GM21717 (cell line): ENCODE measurements around the gene LGALS3.

Experiments
- ATAC-seq: cut with Tn5 transposase; IDR thresholded peaks from one replicate; pipeline ENCODE4 v1.9.1; 2021; ENCODE audit warnings: mild to moderate bottlenecking, moderate library complexity; ENCODE audit not compliant: unreplicated experiment

The LGALS3 gene

GRCh38 chr14:55130196-55130550 lies 1.1 kb downstream of the LGALS3 start:
- no peak for ATAC-seq

DNA sequence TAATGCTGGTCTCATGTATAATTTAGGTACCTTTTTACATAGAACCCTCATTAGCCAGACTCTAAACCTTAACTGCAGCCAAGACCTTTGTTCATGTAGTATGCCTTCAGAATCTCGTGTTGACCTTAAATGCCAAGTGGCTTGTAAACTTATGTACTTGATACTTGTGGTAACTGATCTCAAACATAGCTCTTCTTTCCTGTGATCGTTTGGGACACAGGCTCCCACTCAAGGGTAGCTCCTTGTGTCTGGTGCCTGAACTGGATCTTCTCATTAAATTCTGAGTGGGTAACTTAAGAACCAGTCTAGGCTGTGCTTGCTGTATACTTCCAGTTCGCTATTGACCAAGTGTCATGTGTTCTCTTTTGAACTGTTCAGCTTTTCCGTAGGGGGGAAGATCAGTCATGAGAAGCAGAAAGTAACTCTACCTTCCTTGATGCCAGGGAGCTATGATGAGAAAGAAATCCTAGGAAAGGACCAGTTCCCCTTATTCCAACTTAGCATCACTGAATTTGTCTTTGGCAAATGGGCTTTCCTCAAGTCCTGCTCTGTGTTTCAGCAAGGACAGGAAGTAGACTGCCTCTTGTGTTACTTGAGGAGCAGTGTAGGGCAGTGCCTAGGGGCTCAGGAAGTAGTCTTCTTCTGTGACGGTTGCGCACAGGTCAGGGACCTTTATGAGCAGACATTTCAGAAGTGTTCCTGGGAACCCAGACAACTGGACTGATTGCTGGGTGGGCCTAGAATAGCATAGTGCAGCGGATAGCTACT lies 2.5 kb downstream of the LGALS3 start:
- ATAC-seq = no peak

- ATAC-seq = no peak
These were observed 4.4 kb downstream of the LGALS3 start for GRCh38 chr14:55133416-55133815.

DNA sequence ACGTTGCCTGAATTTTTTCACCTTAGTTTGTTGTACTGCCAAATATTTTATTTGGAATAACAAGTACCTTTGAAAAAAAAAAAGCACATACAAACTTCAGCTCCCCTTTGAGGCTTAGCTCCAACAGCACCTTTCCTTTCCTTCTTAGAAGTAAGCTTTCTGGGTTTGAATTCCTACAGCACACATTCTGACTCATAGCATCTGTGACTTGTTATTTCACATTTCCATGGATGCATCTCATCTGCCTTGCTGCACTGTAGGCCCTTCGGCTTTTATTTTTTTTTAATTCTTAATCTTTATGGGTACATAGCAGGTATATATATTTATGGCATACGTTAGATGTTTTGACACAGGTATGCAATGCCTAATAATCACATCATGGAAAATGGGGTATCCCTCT lies 7.2 kb downstream of the LGALS3 start:
- ATAC-seq = no peak

DNA sequence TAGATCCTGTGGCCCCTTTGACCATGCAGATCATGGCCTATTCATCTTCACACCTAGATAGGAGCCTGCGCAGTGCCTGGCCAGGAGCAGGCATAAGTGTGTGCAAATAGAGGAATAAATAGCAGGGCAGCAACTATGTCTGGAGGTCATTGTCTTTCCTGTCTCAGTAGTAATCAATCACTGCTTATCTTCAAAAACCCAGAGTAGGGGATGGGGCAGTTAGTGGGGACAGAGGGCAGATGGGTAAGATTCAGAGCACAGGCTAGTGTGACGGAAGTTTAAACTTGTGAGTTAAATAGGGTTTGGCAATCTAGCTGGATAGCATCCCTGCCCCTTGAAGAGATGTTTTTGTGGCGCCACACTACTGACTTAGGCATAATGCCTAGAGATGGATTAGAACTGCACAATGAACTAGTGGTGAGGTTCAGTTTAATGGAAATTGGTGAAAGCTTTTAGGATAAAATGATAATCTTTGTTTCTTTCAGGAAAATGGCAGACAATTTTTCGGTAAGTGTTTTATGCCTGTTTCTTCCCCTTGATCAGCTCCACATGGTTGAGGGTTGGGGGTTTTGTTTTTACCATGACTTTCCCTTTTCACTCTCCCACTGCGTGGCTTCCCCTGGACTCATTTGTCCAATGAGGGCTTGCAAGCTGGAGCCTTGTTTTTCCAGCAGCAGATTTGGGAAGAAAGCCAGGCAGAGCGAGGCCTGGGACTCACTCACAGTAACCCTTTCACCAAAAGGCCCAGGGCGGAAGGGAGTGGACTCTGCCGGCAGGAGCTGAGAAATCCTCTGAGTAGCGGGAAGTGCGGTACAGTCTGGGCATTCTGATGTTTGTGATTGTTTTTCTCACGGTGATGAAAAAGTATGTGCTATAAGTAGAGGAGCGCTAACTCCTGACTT lies 8.1 kb downstream of the LGALS3 start:
- ATAC-seq = no peak

- ATAC-seq = no peak
These were observed 9.0 kb downstream of the LGALS3 start for GRCh38 chr14:55138091-55138490.

DNA sequence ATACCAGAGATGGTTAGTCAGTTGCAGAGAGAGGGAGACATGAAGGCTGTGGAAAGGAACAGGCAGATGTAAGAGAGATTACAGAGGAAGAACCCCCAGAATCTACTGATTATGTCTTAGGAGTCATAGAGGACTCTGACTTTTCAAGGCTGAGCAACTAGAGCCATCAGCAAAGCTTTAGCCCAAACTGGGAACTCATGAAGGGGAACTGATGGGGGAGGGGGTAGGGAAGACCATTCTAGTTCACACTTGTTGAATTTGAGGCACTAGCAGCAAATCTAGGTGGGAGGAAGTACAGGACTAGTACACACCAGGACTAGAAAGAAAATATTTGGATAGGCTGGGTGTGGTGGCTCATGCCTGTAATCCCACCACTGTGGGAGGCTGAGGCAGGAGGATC lies 10.1 kb downstream of the LGALS3 start:
- ATAC-seq = no peak

GRCh38 chr14:55139696-55140509 lies 10.9 kb downstream of the LGALS3 start:
- no peak for ATAC-seq

DNA sequence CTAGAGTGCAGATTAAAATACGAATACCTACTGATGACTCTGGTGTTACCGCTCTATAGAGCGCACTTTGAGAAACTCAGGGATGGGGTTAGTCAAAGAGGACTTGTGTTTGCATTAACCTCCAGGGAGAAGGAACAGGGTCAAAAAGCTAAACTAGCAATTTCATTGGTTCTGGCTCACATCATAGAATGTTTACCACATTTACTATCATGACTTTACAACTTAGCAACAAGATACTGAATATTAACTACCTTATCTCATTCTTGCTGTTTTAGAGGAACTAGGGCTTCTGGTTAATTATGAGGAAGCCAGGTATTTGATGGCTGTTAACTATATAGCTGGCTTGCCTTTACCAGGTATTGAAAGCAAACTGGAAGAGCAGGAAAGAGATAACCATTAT lies 12.8 kb downstream of the LGALS3 start:
- no peak for ATAC-seq

DNA sequence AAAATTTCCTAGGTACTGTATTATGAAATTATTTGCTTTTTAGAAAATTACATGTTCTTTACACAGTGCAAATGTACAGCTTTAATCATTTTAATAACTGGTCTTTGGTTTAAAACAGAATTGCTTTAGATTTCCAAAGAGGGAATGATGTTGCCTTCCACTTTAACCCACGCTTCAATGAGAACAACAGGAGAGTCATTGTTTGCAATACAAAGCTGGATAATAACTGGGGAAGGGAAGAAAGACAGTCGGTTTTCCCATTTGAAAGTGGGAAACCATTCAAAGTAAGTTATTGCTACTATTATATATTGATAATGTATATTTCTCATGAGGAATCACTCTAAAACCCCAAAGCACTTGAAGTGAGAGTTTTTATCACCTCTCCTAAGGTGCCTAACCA lies 13.4 kb downstream of the LGALS3 start:
- no peak for ATAC-seq

DNA sequence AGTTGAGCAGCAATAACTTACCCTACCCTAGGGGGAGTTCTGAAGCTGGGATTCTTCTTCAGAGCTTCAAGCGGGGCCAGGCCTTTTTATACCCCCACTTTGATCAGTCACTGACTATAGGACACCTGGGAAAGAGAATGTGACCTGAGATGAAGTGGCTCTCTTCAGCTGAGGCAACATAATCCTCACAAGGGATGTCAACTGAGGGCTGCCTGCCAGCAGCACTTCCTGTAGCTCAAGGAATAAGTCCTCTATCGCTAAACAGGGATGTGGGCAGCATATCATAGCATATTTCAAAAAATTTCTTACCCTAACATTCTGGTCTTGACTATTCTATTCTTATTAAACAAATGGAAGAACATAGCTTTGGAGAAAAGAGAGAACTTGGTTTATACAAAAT lies 17.4 kb downstream of the LGALS3 start:
- ATAC-seq = no peak

GRCh38 chr14:55151601-55152000 lies 22.5 kb downstream of the LGALS3 start:
- ATAC-seq = no peak

DNA sequence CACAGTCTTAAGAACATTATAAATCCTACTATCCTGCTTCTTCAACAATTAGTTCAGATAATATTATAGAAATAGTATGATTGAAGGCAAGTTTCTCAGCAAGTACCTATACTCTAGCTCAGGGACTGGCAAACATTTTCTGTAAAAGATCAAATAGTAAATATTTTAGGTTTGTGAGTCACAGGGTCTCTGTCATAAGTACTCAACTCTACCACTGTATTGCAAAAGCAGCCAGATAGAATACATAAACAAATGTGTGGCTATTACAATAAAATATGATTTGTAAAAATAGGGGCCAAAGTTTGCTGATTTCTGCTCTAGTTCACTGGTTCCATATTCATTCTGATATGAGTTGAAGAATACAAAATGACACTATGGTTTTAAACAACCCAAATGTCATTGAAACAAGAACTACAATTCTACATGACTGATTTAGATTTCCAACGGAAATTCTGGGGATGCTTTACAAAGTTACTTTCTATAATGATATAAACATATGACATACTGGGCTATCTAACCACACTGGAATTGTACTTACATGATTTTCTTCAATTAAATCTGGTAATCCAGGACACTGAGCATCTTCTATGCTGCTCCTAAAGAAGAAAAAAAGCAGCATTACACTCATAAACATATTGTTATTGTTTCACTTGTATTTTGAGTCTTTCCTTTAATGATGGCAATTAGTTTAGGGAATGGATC lies 23.2 kb downstream of the LGALS3 start:
- ATAC-seq = no peak

DNA sequence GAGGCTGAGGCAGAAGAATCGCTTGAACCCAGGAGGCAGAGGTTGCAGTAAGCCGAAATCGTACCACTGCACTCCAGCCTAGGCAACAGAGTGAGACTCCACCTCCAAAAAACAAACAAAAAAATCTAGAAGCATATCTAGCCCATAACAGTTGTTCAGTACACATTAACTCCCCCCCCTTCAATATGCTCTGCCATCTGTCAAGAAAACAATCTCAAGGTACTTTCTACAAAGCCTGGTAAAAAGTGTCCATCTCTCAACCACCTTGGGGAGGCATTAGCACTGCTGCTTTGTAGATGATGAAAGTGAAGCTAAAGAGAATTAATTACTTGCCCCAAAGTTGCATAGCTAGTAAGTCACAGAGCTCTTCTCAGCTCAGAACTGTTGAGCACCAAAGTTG lies 24.9 kb downstream of the LGALS3 start:
- no peak for ATAC-seq

DNA sequence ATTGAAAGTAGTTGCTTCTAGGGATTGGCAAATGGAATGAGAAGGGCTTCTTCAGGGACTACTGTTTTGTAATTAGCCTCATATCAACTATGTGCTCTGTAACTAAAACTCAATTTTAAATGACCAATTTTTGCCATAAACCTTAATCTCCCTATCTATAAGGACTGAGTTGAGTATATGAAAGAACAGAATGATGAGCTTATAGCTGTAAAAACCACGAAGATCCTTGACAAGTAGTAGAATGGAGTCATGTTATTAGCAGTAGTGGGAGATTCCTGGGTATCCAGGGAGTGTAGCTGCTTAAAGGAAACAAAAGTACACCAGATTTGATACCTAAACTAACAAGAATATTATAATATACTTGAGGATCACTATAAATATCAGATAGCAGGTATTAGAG lies 28.0 kb downstream of the LGALS3 start:
- no peak for ATAC-seq

DNA sequence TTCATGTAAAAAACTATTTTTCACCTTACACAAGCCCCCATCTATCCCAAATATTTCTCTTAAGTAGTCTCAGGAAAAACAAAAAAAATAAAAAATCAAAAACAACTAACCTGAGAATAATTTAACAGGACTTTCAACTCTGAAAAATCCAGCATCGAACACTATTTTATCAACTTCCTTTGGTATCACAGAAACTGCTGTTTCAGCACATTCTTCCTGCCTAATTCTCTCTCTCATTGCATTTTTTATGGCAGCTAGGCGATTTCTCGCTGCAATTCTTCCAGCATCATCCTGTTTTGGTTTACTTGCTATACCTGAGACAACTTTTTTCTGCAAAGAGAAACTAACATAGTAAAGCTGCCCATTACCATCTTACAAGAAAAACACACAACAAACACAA lies 29.4 kb downstream of the LGALS3 start:
- ATAC-seq = no peak

GRCh38 chr14:55160989-55161388 lies 31.9 kb downstream of the LGALS3 start:
- no peak for ATAC-seq

DNA sequence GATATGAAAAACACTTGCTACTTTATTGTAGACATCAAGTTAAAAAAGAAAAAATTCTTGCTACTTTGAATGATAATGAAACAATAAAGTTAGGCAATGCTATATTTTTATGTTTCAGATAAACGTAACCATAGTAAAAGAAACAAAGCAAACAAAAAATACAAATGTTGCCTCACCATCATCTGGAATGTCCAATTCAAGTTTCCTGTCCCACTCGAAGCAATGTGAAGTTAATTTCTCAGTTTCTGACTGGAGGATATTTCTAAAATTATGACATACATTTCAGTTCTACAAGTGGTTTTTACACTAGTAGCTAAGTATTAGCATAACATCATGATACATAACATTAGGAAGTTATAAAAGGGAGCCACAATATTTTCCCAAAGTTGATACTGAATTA lies 41.5 kb downstream of the LGALS3 start:
- ATAC-seq = no peak

DNA sequence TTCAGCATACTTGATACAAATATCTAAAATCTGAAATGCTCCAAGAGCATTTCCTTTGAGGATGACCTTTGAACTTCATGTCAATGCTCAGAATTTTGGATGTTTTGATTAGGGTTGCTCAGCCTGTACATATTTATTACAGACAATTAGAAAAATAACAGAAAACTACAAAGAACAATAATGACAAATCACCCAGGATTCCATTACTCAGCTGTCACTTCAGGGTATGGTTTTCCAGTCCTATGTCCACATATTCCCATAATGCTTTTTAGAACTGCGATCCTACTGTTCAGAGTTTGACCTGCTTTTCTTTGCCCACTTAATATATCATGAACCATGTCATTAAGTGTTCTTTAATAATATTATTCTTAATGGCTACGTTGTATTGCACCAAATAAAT lies 51.0 kb downstream of the LGALS3 start:
- ATAC-seq = no peak

DNA sequence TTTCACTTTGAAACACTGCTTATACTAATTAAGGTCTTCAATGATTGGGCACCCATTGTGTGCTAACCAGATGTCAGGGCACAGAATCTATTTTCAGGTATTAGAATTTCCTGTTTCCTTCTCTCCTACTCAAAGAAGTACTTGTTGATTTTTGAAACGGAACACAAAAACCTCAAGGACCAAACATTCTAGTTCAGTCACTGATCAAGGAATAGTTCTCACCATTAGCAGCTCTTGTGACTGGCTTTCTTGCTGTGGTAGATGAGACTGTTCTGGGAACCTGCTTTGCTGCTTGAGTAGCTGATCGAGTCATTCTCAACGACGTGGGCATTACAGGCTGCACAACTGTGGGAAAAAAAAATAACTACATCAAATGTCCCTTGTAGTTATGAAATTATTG lies 51.4 kb downstream of the LGALS3 start:
- peak; percentile 68 for ATAC-seq
